ENCODE data around the gene GPS2.

GRCh38 chr17:7327056-7327455 is 11.9 kb upstream of the GPS2 start:
- TF ChIP-seq, protein P1, sequence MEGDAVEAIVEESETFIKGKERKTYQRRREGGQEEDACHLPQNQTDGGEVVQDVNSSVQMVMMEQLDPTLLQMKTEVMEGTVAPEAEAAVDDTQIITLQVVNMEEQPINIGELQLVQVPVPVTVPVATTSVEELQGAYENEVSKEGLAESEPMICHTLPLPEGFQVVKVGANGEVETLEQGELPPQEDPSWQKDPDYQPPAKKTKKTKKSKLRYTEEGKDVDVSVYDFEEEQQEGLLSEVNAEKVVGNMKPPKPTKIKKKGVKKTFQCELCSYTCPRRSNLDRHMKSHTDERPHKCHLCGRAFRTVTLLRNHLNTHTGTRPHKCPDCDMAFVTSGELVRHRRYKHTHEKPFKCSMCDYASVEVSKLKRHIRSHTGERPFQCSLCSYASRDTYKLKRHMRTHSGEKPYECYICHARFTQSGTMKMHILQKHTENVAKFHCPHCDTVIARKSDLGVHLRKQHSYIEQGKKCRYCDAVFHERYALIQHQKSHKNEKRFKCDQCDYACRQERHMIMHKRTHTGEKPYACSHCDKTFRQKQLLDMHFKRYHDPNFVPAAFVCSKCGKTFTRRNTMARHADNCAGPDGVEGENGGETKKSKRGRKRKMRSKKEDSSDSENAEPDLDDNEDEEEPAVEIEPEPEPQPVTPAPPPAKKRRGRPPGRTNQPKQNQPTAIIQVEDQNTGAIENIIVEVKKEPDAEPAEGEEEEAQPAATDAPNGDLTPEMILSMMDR (conservative IDR thresholded peaks at IDR 0.05; ENCODE audit: low read depth, low read length): no peak
- TF ChIP-seq POLR2A (IDR thresholded peaks at IDR 0.05; ENCODE audit: low read depth, low read length): no peak
- no peak for TF ChIP-seq NFE2L2 (IDR thresholded peaks at IDR 0.05; ENCODE audit: low read depth, low read length)
- TF ChIP-seq BHLHE40 (IDR thresholded peaks at IDR 0.05; ENCODE audit: low read depth, low read length): no peak

All from IMR-90 (cell line).